Stimulated activated CD4-positive, alpha-beta T cell treated with anti-CD3 and anti-CD28 coated beads, Interleukin-2, amount 100 ng/mL, for 24 hours (primary cell): ENCODE measurements around the gene SNTG2.
"Not testable (repeated sequence)": the region's sequence is repeated elsewhere in the genome, so short reads cannot be mapped to it uniquely, and the experiment has no call there.

Experiments used
- DNase-seq, 2 donors: peaks; one replicate each; pipeline ENCODE4 v3.0.0-alpha.2; 2020

Gene SNTG2

GRCh38 chr2:1209246-1209645, 258.6 kb downstream of the SNTG2 start:
- DNase-seq: no peak

GRCh38 chr2:1209761-1210160, 259.1 kb downstream of the SNTG2 start:
- no peak for DNase-seq

GRCh38 chr2:1210352-1210751, 259.7 kb downstream of the SNTG2 start:
- no peak for DNase-seq

GRCh38 chr2:1219901-1220573, 269.4 kb downstream of the SNTG2 start:
- no peak for DNase-seq

GRCh38 chr2:1222056-1222455, 271.4 kb downstream of the SNTG2 start:
- DNase-seq: no peak

GRCh38 chr2:1223791-1224190, 273.1 kb downstream of the SNTG2 start:
- DNase-seq: no peak

- DNase-seq: no peak
Measured at GRCh38 chr2:1224901-1225300, 274.3 kb downstream of the SNTG2 start.

GRCh38 chr2:1226766-1227165, 276.1 kb downstream of the SNTG2 start:
- DNase-seq: no peak

- no peak for DNase-seq
Measured at GRCh38 chr2:1227274-1227900, 276.7 kb downstream of the SNTG2 start.

GRCh38 chr2:1229596-1229995, 278.9 kb downstream of the SNTG2 start:
- not testable (repeated sequence) for DNase-seq

- DNase-seq: no peak
Measured at GRCh38 chr2:1230155-1230893, 279.7 kb downstream of the SNTG2 start.

- DNase-seq: no peak
Measured at GRCh38 chr2:1231466-1232063, 280.9 kb downstream of the SNTG2 start.

- no peak for DNase-seq
Measured at GRCh38 chr2:1233281-1233680, 282.6 kb downstream of the SNTG2 start.

- DNase-seq: no peak
Measured at GRCh38 chr2:1234731-1235308, 284.2 kb downstream of the SNTG2 start.

GRCh38 chr2:1235806-1236205, 285.2 kb downstream of the SNTG2 start:
- DNase-seq: no peak

- DNase-seq: no peak
Measured at GRCh38 chr2:1236606-1237005, 286.0 kb downstream of the SNTG2 start.

- no peak for DNase-seq
Measured at GRCh38 chr2:1237783-1238182, 287.1 kb downstream of the SNTG2 start.

GRCh38 chr2:1238598-1239138, 288.0 kb downstream of the SNTG2 start:
- no peak for DNase-seq

GRCh38 chr2:1245193-1245592, 294.5 kb downstream of the SNTG2 start:
- DNase-seq: no peak

GRCh38 chr2:1246239-1246638, 295.6 kb downstream of the SNTG2 start:
- DNase-seq: no peak

GRCh38 chr2:1246991-1247390, 296.3 kb downstream of the SNTG2 start:
- no peak for DNase-seq

GRCh38 chr2:1248187-1248586, 297.5 kb downstream of the SNTG2 start:
- DNase-seq: no peak
